Cortex of kidney (tissue), 1 donor: Measurements from ENCODE around the gene STX10.

Experiments
- DNase-seq: peaks from one replicate; lab custom pipeline; 2025; lab: John Stamatoyannopoulos, UW

STX10 gene

GRCh38 chr19:13119627-13120026 is 30.5 kb downstream of the STX10 start:
- no peak for DNase-seq

- DNase-seq: no peak
Measured at GRCh38 chr19:13118424-13119193, 31.6 kb downstream of the STX10 start.

- DNase-seq: no peak
Measured at GRCh38 chr19:13117772-13118423, 32.3 kb downstream of the STX10 start, which contains the start of gene NACC1. NACC1 (plus strand) TSS chr19:13118264; CDS start chr19:13135208, 16,944 bp downstream.

GRCh38 chr19:13117176-13117771 is 32.9 kb downstream of the STX10 start:
- DNase-seq: no peak

GRCh38 chr19:13116282-13117175 is 33.6 kb downstream of the STX10 start, which contains the start of gene TRMT1:
TRMT1 (minus strand) TSS chr19:13116740; CDS start chr19:13116399, 341 bp downstream.
- no peak for DNase-seq

GRCh38 chr19:13115936-13116281 is 34.3 kb downstream of the STX10 start:
- no peak for DNase-seq

GRCh38 chr19:13112555-13112954 is 37.6 kb downstream of the STX10 start:
- no peak for DNase-seq

GRCh38 chr19:13110099-13110610 is 40.0 kb downstream of the STX10 start:
- DNase-seq: no peak

GRCh38 chr19:13109361-13110098 is 40.6 kb downstream of the STX10 start:
- DNase-seq: no peak

GRCh38 chr19:13104848-13105711 is 45.1 kb downstream of the STX10 start:
- no peak for DNase-seq

- DNase-seq: no peak
Measured at GRCh38 chr19:13104360-13104847, 45.8 kb downstream of the STX10 start.

- DNase-seq: no peak
Measured at GRCh38 chr19:13103581-13104359, 46.4 kb downstream of the STX10 start.

- DNase-seq: no peak
Measured at GRCh38 chr19:13102666-13103580, 47.3 kb downstream of the STX10 start, which contains the start of gene LYL1. LYL1 (minus strand) TSS chr19:13102858; CDS start chr19:13101171, 1,687 bp downstream.

- DNase-seq: no peak
Measured at GRCh38 chr19:13102416-13102665, 47.8 kb downstream of the STX10 start.

GRCh38 chr19:13101590-13102415 is 48.4 kb downstream of the STX10 start:
- no peak for DNase-seq

- DNase-seq: no peak
Measured at GRCh38 chr19:13100841-13101589, 49.2 kb downstream of the STX10 start.
